Stomach (tissue), 9 donors: ENCODE results near the gene TRIP4. TPM values are rescaled to one million over a fixed set of nuclear protein-coding genes. Genes with fewer than 3 reads are reported as not detected.

Experiments used
- DNase-seq, 2 donors: peaks; one replicate each; pipeline versions ENCODE4 v3.0.0 to v3.0.0-alpha.2; 2013 to 2019
- H3K27ac ChIP-seq, 5 donors: fragments of 200-600 bp in 4 of 5; sonication (generic) in 4 of 5; one replicate each; pipeline ENCODE4 v1.5.1; 2013 to 2019; ENCODE audit warnings: mild to moderate bottlenecking in 1 of 5, moderate library complexity in 1 of 5
- H3K27me3 ChIP-seq, 3 donors: fragments of 200-600 bp; sonication (generic); one replicate each; pipeline ENCODE4 v1.5.1; 2017 to 2019; ENCODE audit warnings: mixed run types in 1 of 3
- H3K36me3 ChIP-seq, 4 donors: fragments of 200-600 bp; sonication (generic); 1 replicate in 3 of 4; 2 replicates in 1 of 4; pipeline ENCODE4 v1.5.1; 2016 to 2019
- H3K4me1 ChIP-seq, 4 donors: fragments of 200-600 bp; sonication (generic); one replicate each; pipeline ENCODE4 v1.5.1; 2016 to 2019
- H3K4me3 ChIP-seq, 4 donors: fragments of 200-600 bp; sonication (generic) in 3 of 4; one replicate each; pipeline ENCODE4 v1.5.1; 2016 to 2019; ENCODE audit warnings: mild to moderate bottlenecking in 1 of 4
- H3K9me3 ChIP-seq, 4 donors: fragments of 200-600 bp; sonication (generic); one replicate each; pipeline ENCODE4 v1.5.1; 2016 to 2019
- EP300 ChIP-seq: sonication (generic); formaldehyde crosslinking; IDR thresholded peaks from one replicate; pipeline ENCODE4 v1.6.1; 2017; ENCODE audit warnings: antibody characterized with exemption
- POLR2A ChIP-seq, 4 donors: fragments of 450-650 bp; IDR thresholded peaks; one replicate each; pipeline ENCODE4 v1.6.1; 2016; ENCODE audit warnings: antibody characterized with exemption in 4 of 4, control low read depth in 2 of 4, mild to moderate bottlenecking in 1 of 4, moderate library complexity in 1 of 4
- POLR2AphosphoS5 ChIP-seq, 3 donors: sonication (generic); formaldehyde crosslinking; IDR thresholded peaks; one replicate each; pipeline ENCODE4 v1.6.1; 2016; ENCODE audit warnings: antibody characterized with exemption in 3 of 3
- WGBS, 5 donors: extraction: QIAGEN DNeasy Blood & Tissue Kit in 3 of 5; methylation state at CpG; one replicate each; pipeline versions ENCODE4 v1.1.5 to v1.1.7; 2013 to 2018; 5-methylcytosine and 5-hydroxymethylcytosine counted together
- intact Hi-C: fragments of 100-400 bp; cut with DNase I; formaldehyde crosslinking; loops from one replicate; pipeline ENCODE4 v1.15.1; 2023; ENCODE audit warnings: low total_unique reads
- polyA plus RNA-seq, 3 donors: library from polyadenylated mRNA; stranded (reverse); fragments of 200-250 nt; gene quantifications; one replicate each; pipeline ENCODE4 v1.2.3, GENCODE V29; 2013
- total RNA-seq, 5 donors: library from RNA; depleted of rRNA; stranded (reverse); fragments of >200 nt; gene quantifications; one replicate each; pipeline versions ENCODE4 v1.1.0 to v1.2.3, GENCODE V29; 2014 to 2016
- TF ChIP-seq, protein P1 (sequence below), 7 experiments: fragments of 450-650 bp in 4 of 7; fragments of 200-600 bp in 3 of 7; sonication (generic) in 3 of 7; IDR thresholded peaks; one replicate each; pipeline ENCODE4 v1.5.1; 2016 to 2019; ENCODE audit warnings: antibody characterized with exemption in 7 of 7, control low read depth in 2 of 7, mild to moderate bottlenecking in 1 of 7
- donor health status: healthy with polysubstance abuse.
- donor health status: Bipolar disorder and iron deficiency.
- donor health status: healthy.

The TRIP4 gene
- total and polyA plus RNA-seq, 8 donors: 1.8 to 59.4 (median 19.1) TPM

DNA sequence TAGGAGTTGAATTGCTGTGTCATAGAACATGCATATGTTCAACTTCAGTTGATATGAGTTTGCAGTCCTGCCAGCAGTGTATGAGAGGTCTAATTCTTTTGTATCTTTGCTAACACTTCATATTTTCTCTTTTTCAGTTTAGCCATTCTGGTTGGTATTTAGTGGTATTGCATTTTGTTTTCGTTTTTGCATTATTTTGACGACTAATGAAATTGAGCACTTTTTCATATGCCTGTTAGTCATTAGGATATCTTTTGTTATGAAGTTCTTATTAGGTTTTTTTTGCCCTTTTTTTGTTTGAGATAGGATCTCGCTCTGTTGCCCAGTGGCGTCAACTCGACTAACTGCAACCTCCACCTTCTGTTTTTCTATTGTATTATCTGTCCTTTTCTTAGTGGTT lies 9.2 kb downstream of the TRIP4 start:
- DNase-seq: no peak
- intact Hi-C loops: no loop called here
- TF ChIP-seq EP300: no peak
- no peak for TF ChIP-seq POLR2AphosphoS5 (IDR thresholded peaks at IDR 0.05)
- no peak for TF ChIP-seq POLR2A (IDR thresholded peaks at IDR 0.05)
- TF ChIP-seq, protein P1, sequence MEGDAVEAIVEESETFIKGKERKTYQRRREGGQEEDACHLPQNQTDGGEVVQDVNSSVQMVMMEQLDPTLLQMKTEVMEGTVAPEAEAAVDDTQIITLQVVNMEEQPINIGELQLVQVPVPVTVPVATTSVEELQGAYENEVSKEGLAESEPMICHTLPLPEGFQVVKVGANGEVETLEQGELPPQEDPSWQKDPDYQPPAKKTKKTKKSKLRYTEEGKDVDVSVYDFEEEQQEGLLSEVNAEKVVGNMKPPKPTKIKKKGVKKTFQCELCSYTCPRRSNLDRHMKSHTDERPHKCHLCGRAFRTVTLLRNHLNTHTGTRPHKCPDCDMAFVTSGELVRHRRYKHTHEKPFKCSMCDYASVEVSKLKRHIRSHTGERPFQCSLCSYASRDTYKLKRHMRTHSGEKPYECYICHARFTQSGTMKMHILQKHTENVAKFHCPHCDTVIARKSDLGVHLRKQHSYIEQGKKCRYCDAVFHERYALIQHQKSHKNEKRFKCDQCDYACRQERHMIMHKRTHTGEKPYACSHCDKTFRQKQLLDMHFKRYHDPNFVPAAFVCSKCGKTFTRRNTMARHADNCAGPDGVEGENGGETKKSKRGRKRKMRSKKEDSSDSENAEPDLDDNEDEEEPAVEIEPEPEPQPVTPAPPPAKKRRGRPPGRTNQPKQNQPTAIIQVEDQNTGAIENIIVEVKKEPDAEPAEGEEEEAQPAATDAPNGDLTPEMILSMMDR (IDR thresholded peaks at IDR 0.05): no peak
- no peaks in the 10 kb centered on the region for H3K27me3 ChIP-seq
- H3K4me1 ChIP-seq: no peaks in the 10 kb centered on the region
- 92 to 96% (median 93%) methylated on average over 5 of the region's 5 CpGs for WGBS, 5 donors
- H3K9me3 ChIP-seq: no peaks in the 10 kb centered on the region
- no peak overlapping the region for H3K4me3 ChIP-seq
- no peak overlapping the region for H3K27ac ChIP-seq
- H3K36me3 ChIP-seq: peaks cover 64 to 95% (median 90%) of the 10 kb centered on the region in 4 donors

DNA sequence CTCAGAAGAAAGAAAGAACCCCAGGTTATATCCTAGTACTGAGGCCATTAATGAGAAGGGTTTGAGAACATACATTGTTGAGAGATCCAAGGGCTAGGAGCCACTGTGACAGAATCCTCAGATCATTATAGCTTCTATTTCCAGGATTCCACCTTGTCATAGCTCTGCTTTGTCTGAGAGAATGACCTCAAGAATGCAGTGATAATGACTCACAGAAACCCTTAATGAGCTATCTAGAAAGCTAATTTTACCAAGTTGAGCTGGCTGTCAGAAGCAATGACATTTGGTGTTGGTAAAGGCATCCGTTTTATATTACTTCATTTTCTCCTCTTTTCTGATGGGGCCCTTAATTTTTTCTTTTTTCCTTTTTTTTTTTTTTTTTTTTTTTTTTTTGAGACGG lies 10.9 kb downstream of the TRIP4 start:
- no peak for DNase-seq
- Histone ChIP-seq H3K4me1 (no peaks in the 10 kb centered on the region), H3K27me3 (no peaks in the 10 kb centered on the region), H3K27ac (no peak overlapping the region), H3K4me3 (no peak overlapping the region), H3K36me3 (peaks cover 73 to 100% (median 99%) of the 10 kb centered on the region in 4 donors), H3K9me3 (no peaks in the 10 kb centered on the region)
- intact Hi-C loops: no loop called here
- WGBS, 5 donors: 91 to 98% (median 96%) methylated on average over 2 of the region's 2 CpGs
- TF ChIP-seq POLR2AphosphoS5 (IDR thresholded peaks at IDR 0.05) (no peak), EP300 (no peak), POLR2A (IDR thresholded peaks at IDR 0.05) (no peak)
- TF ChIP-seq, protein P1 (IDR thresholded peaks at IDR 0.05): no peak

DNA sequence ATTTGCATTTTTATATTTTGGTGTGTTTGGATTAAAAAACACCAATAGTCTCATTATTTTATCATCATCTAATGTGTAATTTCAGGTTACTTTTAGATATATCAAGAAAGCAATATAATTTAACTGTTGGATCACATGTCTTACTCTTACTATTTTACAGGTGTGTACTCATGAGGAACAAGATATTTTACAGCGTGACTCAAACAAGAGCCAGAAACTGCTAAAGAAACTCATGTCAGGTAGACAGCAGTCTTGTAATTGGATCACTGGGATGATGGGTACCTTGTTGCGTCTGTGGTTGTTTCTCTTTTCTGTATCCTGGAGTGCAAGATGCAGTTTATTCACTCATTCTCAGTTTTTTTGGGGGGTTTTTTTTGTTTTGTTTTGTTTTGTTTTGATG lies 12.9 kb downstream of the TRIP4 start:
- H3K9me3 ChIP-seq: no peaks in the 10 kb centered on the region
- intact Hi-C loops: no loop called here
- H3K4me1 ChIP-seq: no peaks in the 10 kb centered on the region
- DNase-seq: no peak
- H3K27me3 ChIP-seq: no peaks in the 10 kb centered on the region
- H3K27ac ChIP-seq: no peak overlapping the region
- peaks cover 67 to 100% (median 99%) of the 10 kb centered on the region in 4 donors for H3K36me3 ChIP-seq
- H3K4me3 ChIP-seq: no peak overlapping the region
- TF ChIP-seq, protein P1 (IDR thresholded peaks at IDR 0.05): no peak
- no peak for TF ChIP-seq POLR2AphosphoS5 (IDR thresholded peaks at IDR 0.05)
- no peak for TF ChIP-seq EP300
- no peak for TF ChIP-seq POLR2A (IDR thresholded peaks at IDR 0.05)
- WGBS, 5 donors: 88 to 98% (median 93%) methylated on average over 2 of the region's 2 CpGs

DNA sequence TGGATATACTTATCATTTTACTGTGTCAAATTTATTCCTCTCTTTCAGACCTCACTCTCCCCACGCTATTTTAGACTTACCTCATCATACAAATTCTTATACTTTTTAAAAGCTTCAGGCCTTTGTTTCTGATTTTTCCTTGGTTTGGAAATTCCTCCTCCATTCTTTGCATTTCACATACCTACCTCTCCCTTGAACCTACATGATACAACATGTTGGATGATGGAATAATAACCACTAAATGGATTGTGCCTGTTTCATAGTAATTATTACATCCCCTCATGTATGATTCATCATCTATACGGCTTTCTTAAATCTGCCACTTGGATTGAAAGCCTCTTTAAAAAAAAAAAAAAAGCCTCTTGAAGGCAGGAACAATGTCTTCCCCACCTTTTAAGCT lies 24.6 kb downstream of the TRIP4 start:
- no peak for DNase-seq
- no peaks in the 10 kb centered on the region for H3K4me1 ChIP-seq
- 83 to 95% (median 88%) methylated on average over 2 of the region's 2 CpGs for WGBS, 5 donors
- no peaks in the 10 kb centered on the region for H3K27me3 ChIP-seq
- no peaks in the 10 kb centered on the region for H3K9me3 ChIP-seq
- H3K27ac ChIP-seq: no peak overlapping the region
- H3K36me3 ChIP-seq: peaks cover 43 to 98% (median 93%) of the 10 kb centered on the region in 4 donors
- H3K4me3 ChIP-seq: no peak overlapping the region
- intact Hi-C loops: no loop called here
- TF ChIP-seq, protein P1 (IDR thresholded peaks at IDR 0.05): no peak
- no peak for TF ChIP-seq POLR2AphosphoS5 (IDR thresholded peaks at IDR 0.05)
- TF ChIP-seq POLR2A (IDR thresholded peaks at IDR 0.05): no peak
- no peak for TF ChIP-seq EP300
